A549 (cell line): Measurements from ENCODE around the gene PSD. TPM values are rescaled to one million over a fixed set of nuclear protein-coding genes. Genes with fewer than 3 reads are reported as not detected.

Experiments used
- ATOH8 ChIP-seq: fragments of 250-450 bp; sonication (Bioruptor Pico); IDR thresholded peaks from 2 replicates; pipeline ENCODE4 v1.5.0; 2020; ENCODE audit warnings: low read depth, mild to moderate bottlenecking, moderate library complexity
- EHF ChIP-seq: fragments of 250-450 bp; sonication (Bioruptor Pico); IDR thresholded peaks from 2 replicates; pipeline ENCODE4 v1.5.0; 2020; ENCODE audit warnings: mild to moderate bottlenecking
- EHMT2 ChIP-seq: fragments of 200-600 bp; sonication (generic); IDR thresholded peaks from 2 replicates; pipeline ENCODE4 v1.6.1; 2016; ENCODE audit warnings: antibody characterized with exemption, low read depth, mild to moderate bottlenecking, moderate library complexity
- ELK1 ChIP-seq: fragments of 150-350 bp; IDR thresholded peaks from 2 replicates; pipeline ENCODE4 v1.6.1; 2014; ENCODE audit warnings: low read depth, mild to moderate bottlenecking, low read length
- GATA3 ChIP-seq: IDR thresholded peaks from 2 replicates; pipeline ENCODE4 v1.6.1; 2012; ENCODE audit warnings: borderline replicate concordance
- JUN ChIP-seq, 2 experiments: fragments of >200 bp; sonication (Bioruptor Twin); formaldehyde crosslinking; IDR thresholded peaks; 2 replicates in 1 of 2; 3 replicates in 1 of 2; pipeline ENCODE4 v1.6.1; 2016 to 2017
- MAFK ChIP-seq: fragments of 450-650 bp; IDR thresholded peaks from 2 replicates; pipeline ENCODE4 v1.6.1; 2014; ENCODE audit not compliant: partially characterized antibody
- MYC ChIP-seq: IDR thresholded peaks from 2 replicates; pipeline ENCODE4 v1.6.1; 2012; ENCODE audit warnings: mild to moderate bottlenecking, inconsistent platforms, low read length, improper control_type of control experiment, borderline replicate concordance
- POLR2A ChIP-seq: IDR thresholded peaks from 2 replicates; pipeline ENCODE4 v1.6.1; 2012; ENCODE audit warnings: mild to moderate bottlenecking, low read length
- POLR2AphosphoS2 ChIP-seq: conservative IDR thresholded peaks from 2 replicates; pipeline ENCODE4 v1.6.1; 2012; ENCODE audit warnings: low read length, improper control_type of control experiment, inconsistent platforms
- RAD21 ChIP-seq, 2 experiments: fragments of >200 bp in 1 of 2; sonication (Bioruptor Twin) in 1 of 2; formaldehyde crosslinking in 1 of 2; IDR thresholded peaks in 1 of 2; conservative IDR thresholded peaks in 1 of 2; 2 replicates in 1 of 2; 3 replicates in 1 of 2; pipeline ENCODE4 v1.6.1; 2012 to 2018; ENCODE audit warnings: inconsistent platforms in 1 of 2
- RFX5 ChIP-seq: fragments of 450-650 bp; IDR thresholded peaks from 2 replicates; pipeline ENCODE4 v1.7.1; 2014; ENCODE audit warnings: antibody characterized with exemption, mild to moderate bottlenecking, moderate library complexity
- TP53 ChIP-seq: fragments of 250-450 bp; sonication (Bioruptor Pico); IDR thresholded peaks from 2 replicates; pipeline ENCODE4 v1.5.0; 2021; ENCODE audit warnings: mild to moderate bottlenecking, moderate library complexity
- USF2 ChIP-seq: fragments of 450-650 bp; IDR thresholded peaks from 2 replicates; pipeline ENCODE4 v1.6.1; 2014; ENCODE audit warnings: antibody characterized with exemption
- ZFP36 ChIP-seq: fragments of 450-650 bp; IDR thresholded peaks from 2 replicates; pipeline ENCODE4 v1.6.1; 2014; ENCODE audit warnings: borderline replicate concordance; ENCODE audit not compliant: partially characterized antibody
- polyA plus RNA-seq, 4 experiments: library from polyadenylated mRNA; depleted of rRNA in 3 of 4; stranded (reverse); fragments of >200 nt; fragmentation: RNase III in 1 of 4; extraction: RNeasy Plus Mini Kit Qiagen cat#74134 plus additional on column Dnase treatment in 1 of 4; gene quantifications; 2 replicates in 3 of 4; 3 replicates in 1 of 4; pipeline ENCODE4 v1.2.3, GENCODE V29; 2011 to 2017
- TF ChIP-seq, protein P1 (sequence below): IDR thresholded peaks from 2 replicates; pipeline ENCODE4 v1.6.1; 2012; ENCODE audit warnings: low read depth, borderline replicate concordance
- TF ChIP-seq, protein P2 (sequence below): fragments of 200-600 bp; sonication (generic); IDR thresholded peaks from 2 replicates; pipeline ENCODE4 v1.6.1; 2016; ENCODE audit warnings: antibody characterized with exemption, mild to moderate bottlenecking, moderate library complexity
- TF ChIP-seq, protein P3 (sequence below): fragments of >200 bp; sonication (Bioruptor Twin); formaldehyde crosslinking; IDR thresholded peaks from 3 replicates; pipeline ENCODE4 v1.6.1; 2016

The PSD gene
- polyA plus RNA-seq, 2 of the 4 experiments (the other 2 are of a cell fraction): 0.14 to 0.75 TPM

DNA sequence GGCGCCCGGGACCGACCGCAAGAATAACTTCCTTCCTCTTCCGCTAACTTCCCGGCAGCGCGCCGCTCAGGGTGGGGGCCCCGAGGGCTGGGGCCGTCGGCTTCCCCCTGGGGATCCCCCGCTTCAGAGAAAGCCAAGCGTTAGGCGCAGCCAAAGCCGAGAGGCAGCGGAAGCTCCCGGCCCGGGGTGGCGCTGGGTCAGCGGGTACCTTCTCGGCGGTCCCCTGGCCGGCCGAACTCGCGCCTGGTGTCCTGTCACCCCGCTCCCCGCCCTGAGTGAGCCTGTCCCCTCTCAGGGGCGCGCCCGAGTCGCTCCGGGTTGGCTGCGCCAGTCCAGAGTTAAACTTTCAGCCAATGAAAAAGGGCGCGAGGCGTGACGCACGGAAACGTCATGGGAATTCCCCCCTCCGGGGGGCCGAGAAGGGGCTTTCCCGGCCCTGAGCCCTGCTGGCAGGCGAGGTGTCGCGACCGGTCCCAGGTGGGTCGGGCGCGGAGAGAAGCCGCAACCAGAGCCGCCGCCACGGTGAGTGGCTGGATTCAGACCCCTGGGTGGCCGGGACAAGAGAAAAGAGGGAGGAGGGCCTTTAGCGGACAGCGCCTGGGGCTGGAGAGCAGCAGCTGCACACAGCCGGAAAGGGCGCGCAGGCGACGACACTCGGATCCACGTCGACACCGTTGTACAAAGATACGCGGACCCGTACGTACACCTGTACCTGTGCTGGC is 24.3 kb downstream of the PSD start (continued):
- no peak for TF ChIP-seq ELK1
- peak in 1 of 2 experiments; percentile 69; a peak in 2 of 5 replicates for TF ChIP-seq JUN (IDR thresholded peaks at IDR 0.05)
- no peak for TF ChIP-seq USF2
- no peak for TF ChIP-seq EHF (CRISPR knock-in tag)
- TF ChIP-seq, protein P1, sequence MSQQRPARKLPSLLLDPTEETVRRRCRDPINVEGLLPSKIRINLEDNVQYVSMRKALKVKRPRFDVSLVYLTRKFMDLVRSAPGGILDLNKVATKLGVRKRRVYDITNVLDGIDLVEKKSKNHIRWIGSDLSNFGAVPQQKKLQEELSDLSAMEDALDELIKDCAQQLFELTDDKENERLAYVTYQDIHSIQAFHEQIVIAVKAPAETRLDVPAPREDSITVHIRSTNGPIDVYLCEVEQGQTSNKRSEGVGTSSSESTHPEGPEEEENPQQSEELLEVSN: peak; percentile 77
- TF ChIP-seq GATA3: peak; percentile 75; the same call in 1 of the 2 replicates
- no peak for TF ChIP-seq MAFK
- no peak for TF ChIP-seq POLR2AphosphoS2
- TF ChIP-seq, protein P2, sequence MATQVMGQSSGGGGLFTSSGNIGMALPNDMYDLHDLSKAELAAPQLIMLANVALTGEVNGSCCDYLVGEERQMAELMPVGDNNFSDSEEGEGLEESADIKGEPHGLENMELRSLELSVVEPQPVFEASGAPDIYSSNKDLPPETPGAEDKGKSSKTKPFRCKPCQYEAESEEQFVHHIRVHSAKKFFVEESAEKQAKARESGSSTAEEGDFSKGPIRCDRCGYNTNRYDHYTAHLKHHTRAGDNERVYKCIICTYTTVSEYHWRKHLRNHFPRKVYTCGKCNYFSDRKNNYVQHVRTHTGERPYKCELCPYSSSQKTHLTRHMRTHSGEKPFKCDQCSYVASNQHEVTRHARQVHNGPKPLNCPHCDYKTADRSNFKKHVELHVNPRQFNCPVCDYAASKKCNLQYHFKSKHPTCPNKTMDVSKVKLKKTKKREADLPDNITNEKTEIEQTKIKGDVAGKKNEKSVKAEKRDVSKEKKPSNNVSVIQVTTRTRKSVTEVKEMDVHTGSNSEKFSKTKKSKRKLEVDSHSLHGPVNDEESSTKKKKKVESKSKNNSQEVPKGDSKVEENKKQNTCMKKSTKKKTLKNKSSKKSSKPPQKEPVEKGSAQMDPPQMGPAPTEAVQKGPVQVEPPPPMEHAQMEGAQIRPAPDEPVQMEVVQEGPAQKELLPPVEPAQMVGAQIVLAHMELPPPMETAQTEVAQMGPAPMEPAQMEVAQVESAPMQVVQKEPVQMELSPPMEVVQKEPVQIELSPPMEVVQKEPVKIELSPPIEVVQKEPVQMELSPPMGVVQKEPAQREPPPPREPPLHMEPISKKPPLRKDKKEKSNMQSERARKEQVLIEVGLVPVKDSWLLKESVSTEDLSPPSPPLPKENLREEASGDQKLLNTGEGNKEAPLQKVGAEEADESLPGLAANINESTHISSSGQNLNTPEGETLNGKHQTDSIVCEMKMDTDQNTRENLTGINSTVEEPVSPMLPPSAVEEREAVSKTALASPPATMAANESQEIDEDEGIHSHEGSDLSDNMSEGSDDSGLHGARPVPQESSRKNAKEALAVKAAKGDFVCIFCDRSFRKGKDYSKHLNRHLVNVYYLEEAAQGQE: peak; percentile 15; the same call in 1 of the 2 replicates
- TF ChIP-seq TP53 (CRISPR knock-in tag): no peak; the same call in 1 of the 2 replicates
- peak; percentile 74 for TF ChIP-seq RFX5
- peak in 1 of 2 experiments; percentile 85; a peak in 4 of 5 replicates for TF ChIP-seq RAD21 (conservative IDR thresholded peaks at IDR 0.05 in 1 of 2, IDR thresholded peaks at IDR 0.05 in 1 of 2)
- TF ChIP-seq ZFP36: no peak
- peak; percentile 9; the same call in 1 of the 2 replicates for TF ChIP-seq MYC
- TF ChIP-seq POLR2A: no peak
- TF ChIP-seq, protein P3, sequence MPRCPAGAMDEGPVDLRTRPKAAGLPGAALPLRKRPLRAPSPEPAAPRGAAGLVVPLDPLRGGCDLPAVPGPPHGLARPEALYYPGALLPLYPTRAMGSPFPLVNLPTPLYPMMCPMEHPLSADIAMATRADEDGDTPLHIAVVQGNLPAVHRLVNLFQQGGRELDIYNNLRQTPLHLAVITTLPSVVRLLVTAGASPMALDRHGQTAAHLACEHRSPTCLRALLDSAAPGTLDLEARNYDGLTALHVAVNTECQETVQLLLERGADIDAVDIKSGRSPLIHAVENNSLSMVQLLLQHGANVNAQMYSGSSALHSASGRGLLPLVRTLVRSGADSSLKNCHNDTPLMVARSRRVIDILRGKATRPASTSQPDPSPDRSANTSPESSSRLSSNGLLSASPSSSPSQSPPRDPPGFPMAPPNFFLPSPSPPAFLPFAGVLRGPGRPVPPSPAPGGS: peak; percentile 84; the same call in 1 of the 3 replicates
- no peak for TF ChIP-seq EHMT2
- peak; percentile 63; the same call in 1 of the 2 replicates for TF ChIP-seq ATOH8 (CRISPR knock-in tag)
